Testis (tissue), 3 donors: Measurements from ENCODE around the gene SLC13A4. TPM values are rescaled to one million over a fixed set of nuclear protein-coding genes. Genes with fewer than 3 reads are reported as not detected.

ENCODE experiments used
- DNase-seq: peaks from one replicate; pipeline ENCODE4 v3.0.0-alpha.2; 2019
- H3K27ac ChIP-seq, 2 donors: fragments of 200-600 bp; sonication (generic); one replicate each; pipeline ENCODE4 v1.5.1; 2019
- H3K27me3 ChIP-seq: fragments of 200-600 bp; sonication (generic); one replicate; pipeline ENCODE4 v1.5.1; 2019
- H3K36me3 ChIP-seq: fragments of 200-600 bp; sonication (generic); one replicate; pipeline ENCODE4 v1.5.1; 2017; ENCODE audit warnings: low read depth; ENCODE audit errors: missing control alignments
- H3K4me1 ChIP-seq: fragments of 200-600 bp; sonication (generic); one replicate; pipeline ENCODE4 v1.5.1; 2019
- H3K4me3 ChIP-seq, 2 donors: fragments of 200-600 bp; sonication (generic); one replicate each; pipeline ENCODE4 v1.5.1; 2017 to 2019
- H3K9me3 ChIP-seq: fragments of 200-600 bp; sonication (generic); one replicate; pipeline ENCODE4 v1.5.1; 2017
- POLR2A ChIP-seq: fragments of 450-650 bp; IDR thresholded peaks from one replicate; pipeline ENCODE4 v1.6.1; 2017; ENCODE audit warnings: antibody characterized with exemption, mild to moderate bottlenecking, moderate library complexity
- WGBS, 2 donors: methylation state at CpG; one replicate each; pipeline ENCODE4 v1.1.5; 2018; 5-methylcytosine and 5-hydroxymethylcytosine counted together
- intact Hi-C: fragments of 100-400 bp; cut with DNase I; formaldehyde crosslinking; loops from one replicate; pipeline ENCODE4 v1.15.1; 2023; ENCODE audit warnings: low total_unique reads
- polyA plus RNA-seq: library from polyadenylated mRNA; stranded (reverse); fragments of 350-450 nt; fragmentation: Illumina TruSeq; extraction: RNeasy Lipid Tissue Mini Kit (QIAGEN cat#74804); gene quantifications from one replicate; pipeline ENCODE4 v1.2.3, GENCODE V29; 2014; ENCODE audit warnings: low read depth, low replicate concordance; ENCODE audit not compliant: insufficient read depth
- total RNA-seq, 2 donors: library from RNA; depleted of rRNA; stranded (reverse); fragments of >200 nt; gene quantifications; one replicate each; pipeline ENCODE4 v1.2.3, GENCODE V29; 2016
- TF ChIP-seq, protein P1 (sequence below), 3 experiments: fragments of 450-650 bp in 2 of 3; fragments of 200-600 bp in 1 of 3; sonication (generic) in 1 of 3; IDR thresholded peaks; one replicate each; pipeline ENCODE4 v1.5.1; 2016 to 2019; ENCODE audit warnings: antibody characterized with exemption in 3 of 3, mild to moderate bottlenecking in 2 of 3, moderate library complexity in 1 of 3

The SLC13A4 gene
- total and polyA plus RNA-seq, 3 donors from 2014 or later = 19.0 to 34.6 (median 33.0) TPM

DNA sequence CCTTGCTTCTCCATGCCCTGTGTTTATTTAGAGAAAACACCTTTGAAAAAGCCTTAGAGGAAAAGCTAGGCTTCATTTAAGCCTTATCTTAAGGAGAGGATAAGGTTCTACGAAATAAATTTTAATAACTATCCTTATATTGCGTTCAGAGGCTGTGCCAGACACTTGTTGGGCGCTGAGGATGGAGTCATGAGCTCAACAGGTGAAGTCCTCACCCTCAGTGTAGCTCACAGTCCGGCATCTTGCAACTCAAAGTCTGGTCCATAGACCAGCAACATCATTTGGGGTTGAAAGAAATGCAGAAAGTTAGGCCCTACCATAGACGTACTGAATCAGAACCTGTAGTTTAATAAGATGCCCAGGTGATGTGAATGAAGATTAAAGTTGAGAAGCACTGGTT is 69.4 kb downstream of the SLC13A4 start:
- no peak for DNase-seq
- WGBS, 2 donors = 93 to 94% methylated on average over 5 of the region's 5 CpGs
- Histone ChIP-seq H3K36me3 (no peaks in the 10 kb centered on the region), H3K27me3 (no peaks in the 10 kb centered on the region), H3K4me1 (peaks cover 5% of the 10 kb centered on the region), H3K27ac (no peak overlapping the region), H3K9me3 (no peaks in the 10 kb centered on the region), H3K4me3 (no peak overlapping the region)
- intact Hi-C loops = no loop called here
- TF ChIP-seq POLR2A = no peak
- TF ChIP-seq, protein P1, sequence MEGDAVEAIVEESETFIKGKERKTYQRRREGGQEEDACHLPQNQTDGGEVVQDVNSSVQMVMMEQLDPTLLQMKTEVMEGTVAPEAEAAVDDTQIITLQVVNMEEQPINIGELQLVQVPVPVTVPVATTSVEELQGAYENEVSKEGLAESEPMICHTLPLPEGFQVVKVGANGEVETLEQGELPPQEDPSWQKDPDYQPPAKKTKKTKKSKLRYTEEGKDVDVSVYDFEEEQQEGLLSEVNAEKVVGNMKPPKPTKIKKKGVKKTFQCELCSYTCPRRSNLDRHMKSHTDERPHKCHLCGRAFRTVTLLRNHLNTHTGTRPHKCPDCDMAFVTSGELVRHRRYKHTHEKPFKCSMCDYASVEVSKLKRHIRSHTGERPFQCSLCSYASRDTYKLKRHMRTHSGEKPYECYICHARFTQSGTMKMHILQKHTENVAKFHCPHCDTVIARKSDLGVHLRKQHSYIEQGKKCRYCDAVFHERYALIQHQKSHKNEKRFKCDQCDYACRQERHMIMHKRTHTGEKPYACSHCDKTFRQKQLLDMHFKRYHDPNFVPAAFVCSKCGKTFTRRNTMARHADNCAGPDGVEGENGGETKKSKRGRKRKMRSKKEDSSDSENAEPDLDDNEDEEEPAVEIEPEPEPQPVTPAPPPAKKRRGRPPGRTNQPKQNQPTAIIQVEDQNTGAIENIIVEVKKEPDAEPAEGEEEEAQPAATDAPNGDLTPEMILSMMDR (IDR thresholded peaks at IDR 0.05) = no peak

DNA sequence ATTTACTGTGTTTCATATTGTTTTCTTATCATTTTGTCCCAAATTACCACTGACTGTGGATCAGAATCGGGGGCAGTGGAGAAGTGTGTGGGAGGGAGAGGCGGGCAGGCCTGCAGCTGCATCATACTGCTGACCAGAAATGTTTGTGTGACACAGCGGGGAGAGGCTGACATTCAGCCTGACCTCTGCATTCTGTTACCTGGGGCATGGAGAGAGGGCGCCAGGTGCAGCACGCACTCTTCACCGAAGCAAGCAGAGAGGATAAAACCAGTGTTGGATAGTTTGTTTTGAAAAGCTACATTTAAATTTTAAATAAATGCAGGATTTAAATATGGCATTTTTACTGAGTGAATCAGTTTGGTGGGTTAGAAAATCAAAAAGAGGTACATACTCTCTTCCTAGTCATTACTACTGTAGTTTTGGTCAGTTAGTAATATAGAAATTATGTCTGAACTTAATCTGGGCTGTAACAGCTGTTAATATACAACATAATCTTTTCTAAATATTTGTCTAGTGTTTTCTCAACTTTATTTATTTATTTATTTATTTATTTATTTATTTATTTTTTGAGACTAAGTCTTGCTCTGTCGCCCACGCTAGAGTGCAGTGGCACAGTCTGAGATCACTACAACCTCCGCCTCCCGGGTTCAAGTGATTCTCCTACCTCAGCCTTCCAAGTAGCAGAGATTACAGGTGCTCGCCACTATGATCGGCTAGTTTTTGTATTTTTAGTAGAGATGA is 74.5 kb downstream of the SLC13A4 start:
- no peak overlapping the region for H3K4me3 ChIP-seq
- H3K27ac ChIP-seq = peak overlapping the region in 1 of 2 donors; percentile 15
- DNase-seq = peak; percentile 63
- 76 to 81% methylated on average over 12 of the region's 12 CpGs for WGBS, 2 donors
- no peaks in the 10 kb centered on the region for H3K36me3 ChIP-seq
- no peaks in the 10 kb centered on the region for H3K9me3 ChIP-seq
- no peak for TF ChIP-seq POLR2A
- TF ChIP-seq, protein P1 (IDR thresholded peaks at IDR 0.05) = no peak
- intact Hi-C loops = no loop called here
- H3K27me3 ChIP-seq = no peaks in the 10 kb centered on the region
- H3K4me1 ChIP-seq = no peaks in the 10 kb centered on the region

DNA sequence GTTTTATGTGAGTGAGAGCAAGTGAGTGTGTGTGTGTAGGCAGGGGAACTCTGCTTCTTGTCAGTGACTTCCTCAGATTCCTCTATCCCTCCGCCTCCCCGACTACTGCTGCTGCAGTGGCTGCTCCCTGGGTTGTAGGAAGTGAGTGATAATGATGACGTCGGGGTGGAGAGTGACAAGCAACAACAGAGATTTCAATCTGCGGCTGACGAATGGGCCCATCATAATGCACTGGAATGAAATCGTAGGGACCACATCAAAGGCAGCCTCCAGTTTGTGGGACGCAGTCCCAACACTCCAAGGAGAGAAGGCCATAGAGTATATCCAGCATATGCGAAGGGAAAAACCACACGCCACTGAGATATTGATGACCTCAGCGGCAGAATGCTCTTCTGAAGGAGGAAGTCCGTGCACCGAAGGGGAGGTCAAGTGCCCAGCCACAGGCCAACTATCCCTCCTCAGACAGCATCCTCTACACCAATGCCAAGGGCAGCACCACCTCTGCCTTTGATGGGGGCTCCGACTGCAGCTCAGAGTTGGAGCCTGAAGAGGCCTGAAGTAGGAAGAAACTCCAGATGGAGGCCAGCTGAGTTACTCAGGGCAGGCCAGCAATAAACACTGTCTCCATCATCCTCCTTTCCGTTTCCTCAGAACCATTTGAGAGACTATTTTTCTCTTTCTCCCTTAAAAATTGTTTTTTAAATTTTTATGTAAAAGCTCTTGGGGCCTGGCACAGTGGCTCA is 77.0 kb downstream of the SLC13A4 start:
- Histone ChIP-seq H3K27me3 (no peaks in the 10 kb centered on the region), H3K9me3 (no peaks in the 10 kb centered on the region), H3K36me3 (no peaks in the 10 kb centered on the region), H3K27ac (no peak overlapping the region), H3K4me3 (no peak overlapping the region), H3K4me1 (no peaks in the 10 kb centered on the region)
- TF ChIP-seq POLR2A = no peak
- TF ChIP-seq, protein P1 (IDR thresholded peaks at IDR 0.05) = no peak
- intact Hi-C loops = no loop called here
- DNase-seq = no peak
- WGBS, 2 donors = 79 to 86% methylated on average over 14 to 15 of the region's 15 CpGs

DNA sequence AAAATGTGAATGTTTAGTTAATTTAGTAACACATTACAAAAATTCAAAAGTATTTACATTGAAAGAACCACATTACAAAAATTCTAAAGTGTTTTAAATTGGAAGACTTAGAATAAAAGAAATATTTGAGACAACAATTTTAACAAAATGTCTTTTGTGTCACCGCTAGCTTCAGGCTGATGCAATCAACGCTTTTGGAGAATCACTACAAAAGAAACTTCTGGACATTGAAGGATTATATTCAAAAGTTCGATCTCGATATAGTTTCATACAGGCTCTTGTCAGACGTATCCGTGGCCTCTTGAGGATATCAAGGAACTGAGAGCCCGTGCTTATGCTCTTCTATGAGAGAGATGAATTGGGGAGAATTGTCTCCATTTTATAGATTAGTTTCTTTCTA is 79.8 kb downstream of the SLC13A4 start:
- Histone ChIP-seq H3K4me3 (no peak overlapping the region), H3K27me3 (no peaks in the 10 kb centered on the region), H3K9me3 (no peaks in the 10 kb centered on the region), H3K36me3 (no peaks in the 10 kb centered on the region), H3K27ac (no peak overlapping the region), H3K4me1 (peaks cover 5% of the 10 kb centered on the region)
- WGBS, 2 donors = 84 to 90% methylated on average over 7 of the region's 7 CpGs
- intact Hi-C loops = loop anchor here (10.0 kb wide), 1 partner anchor 373 kb away; no protein-coding TSS in a partner anchor
- no peak for DNase-seq
- TF ChIP-seq, protein P1 (IDR thresholded peaks at IDR 0.05) = no peak
- no peak for TF ChIP-seq POLR2A
